ENCODE results near the gene TSEN2.

TSEN2 gene

GRCh38 chr3:12499474-12499873, 15.2 kb downstream of the TSEN2 start:
- no peak for DNase-seq
- Histone ChIP-seq H3K27ac (no peak overlapping the region), H3K36me3 (peaks cover 38 to 96% (median 81%) of the 10 kb centered on the region in 3 donors), H3K4me1 (no peaks in the 10 kb centered on the region), H3K27me3 (no peaks in the 10 kb centered on the region), H3K9me3 (no peaks in the 10 kb centered on the region), H3K4me3 (no peak overlapping the region)
- TF ChIP-seq CTCF (IDR thresholded peaks at IDR 0.05) = no peak
- intact Hi-C loops (cut with DNase I; ENCODE audit: low total_unique reads) = no loop called here

DNA sequence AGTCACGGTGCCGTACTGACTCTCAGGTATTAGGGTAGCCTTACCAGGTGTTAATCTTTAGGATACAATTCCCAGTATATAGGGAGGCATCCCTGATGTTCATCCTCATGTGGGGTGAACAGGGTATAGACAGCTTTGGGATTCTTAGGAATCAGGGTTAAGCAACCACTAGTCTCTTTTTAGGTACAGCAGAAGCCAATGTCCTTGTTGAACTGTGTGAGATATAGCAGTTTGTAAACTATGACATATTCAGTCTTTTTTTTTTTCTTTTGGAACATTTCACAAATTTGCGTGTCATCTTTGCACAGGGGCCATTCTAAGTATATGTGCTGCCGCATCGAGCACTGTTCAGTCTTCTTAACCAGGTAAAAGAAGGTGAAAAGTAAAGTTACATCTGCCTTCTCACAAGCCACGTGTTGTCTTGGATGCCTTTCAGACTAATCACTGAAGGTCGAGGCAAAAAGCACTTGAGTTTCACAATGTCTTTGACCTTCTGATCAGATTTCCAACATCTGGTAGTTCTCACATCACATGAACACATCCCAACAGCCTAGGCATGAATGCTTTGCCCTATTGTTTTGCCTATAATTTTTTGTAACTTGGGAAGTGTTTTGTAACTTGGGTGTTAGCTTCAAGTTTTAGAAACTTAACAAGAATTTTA, 17.2 kb downstream of the TSEN2 start:
- intact Hi-C loops (cut with DNase I; ENCODE audit: low total_unique reads) = no loop called here
- H3K36me3 ChIP-seq = peaks cover 32 to 97% (median 72%) of the 10 kb centered on the region in 3 donors
- no peak overlapping the region for H3K27ac ChIP-seq

GRCh38 chr3:12503126-12503957, 19.1 kb downstream of the TSEN2 start:
- peak in 1 of 2 donors; percentile 36 for DNase-seq
- TF ChIP-seq CTCF (IDR thresholded peaks at IDR 0.05) = no peak
- Histone ChIP-seq H3K36me3 (peaks cover 25 to 85% (median 53%) of the 10 kb centered on the region in 3 donors), H3K9me3 (no peaks in the 10 kb centered on the region), H3K4me1 (peaks cover 0 to 11% (median 6%) of the 10 kb centered on the region in 4 donors), H3K27ac (no peak overlapping the region), H3K27me3 (no peaks in the 10 kb centered on the region), H3K4me3 (no peak overlapping the region)
- intact Hi-C loops (cut with DNase I; ENCODE audit: low total_unique reads) = no loop called here

More for the DNA sequence above, 17.2 kb downstream of the TSEN2 start:
- no peaks in the 10 kb centered on the region for H3K4me1 ChIP-seq
- TF ChIP-seq CTCF (IDR thresholded peaks at IDR 0.05) = no peak
- no peak overlapping the region for H3K4me3 ChIP-seq
- no peak for DNase-seq
- no peaks in the 10 kb centered on the region for H3K9me3 ChIP-seq
- no peaks in the 10 kb centered on the region for H3K27me3 ChIP-seq

DNA sequence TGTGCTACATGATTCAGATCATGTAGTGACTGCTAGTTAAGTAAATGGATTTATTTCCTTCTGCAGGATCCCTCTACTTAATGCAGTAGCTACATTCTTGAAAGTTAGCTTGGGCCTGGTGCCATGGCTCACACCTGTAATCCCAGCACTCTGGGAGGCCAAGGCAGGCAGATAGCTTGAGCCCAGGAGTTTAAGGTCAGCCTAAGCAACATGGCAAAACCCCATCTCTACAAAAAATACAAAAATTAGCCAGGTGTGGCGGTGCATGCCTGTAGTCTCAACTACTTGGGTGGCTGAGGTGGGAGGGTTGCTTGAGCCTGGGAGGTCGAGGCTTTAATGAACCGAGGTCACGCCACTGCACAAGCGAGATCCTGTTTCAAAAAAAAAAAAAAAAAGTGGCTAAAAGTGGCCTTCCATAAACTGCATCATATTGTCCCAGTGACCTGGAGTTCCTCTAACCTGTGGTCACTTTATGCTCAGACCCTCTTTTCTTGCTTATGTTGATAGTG, 22.0 kb downstream of the TSEN2 start:
- H3K4me3 ChIP-seq = no peak overlapping the region
- H3K36me3 ChIP-seq = peaks cover 12 to 56% (median 30%) of the 10 kb centered on the region in 3 donors
- H3K9me3 ChIP-seq = no peaks in the 10 kb centered on the region
- no peak for DNase-seq
- TF ChIP-seq CTCF (IDR thresholded peaks at IDR 0.05) = no peak
- H3K27ac ChIP-seq = no peak overlapping the region
- intact Hi-C loops (cut with DNase I; ENCODE audit: low total_unique reads) = no loop called here
- no peaks in the 10 kb centered on the region for H3K27me3 ChIP-seq
- peaks cover 0 to 26% (median 11%) of the 10 kb centered on the region in 4 donors for H3K4me1 ChIP-seq

- Histone ChIP-seq H3K9me3 (no peaks in the 10 kb centered on the region), H3K4me3 (peak overlapping the region in 1 of 2 donors; percentile 3), H3K27ac (peak overlapping the region; percentile 63 to 75), H3K4me1 (peaks cover 0 to 26% (median 11%) of the 10 kb centered on the region in 4 donors), H3K36me3 (peaks cover 12 to 50% (median 18%) of the 10 kb centered on the region in 3 donors), H3K27me3 (no peaks in the 10 kb centered on the region)
- no peak for DNase-seq
- intact Hi-C loops (cut with DNase I; ENCODE audit: low total_unique reads) = no loop called here
- no peak for TF ChIP-seq CTCF (IDR thresholded peaks at IDR 0.05)
Observed at GRCh38 chr3:12507591-12508281, 23.5 kb downstream of the TSEN2 start.

All from tibial artery (tissue), 4 donors.